ENCODE data around the gene OSBPL10.

OSBPL10 gene

GRCh38 chr3:31620656-31621055, 360.4 kb downstream of the OSBPL10 start:
- TF ChIP-seq, protein P1, sequence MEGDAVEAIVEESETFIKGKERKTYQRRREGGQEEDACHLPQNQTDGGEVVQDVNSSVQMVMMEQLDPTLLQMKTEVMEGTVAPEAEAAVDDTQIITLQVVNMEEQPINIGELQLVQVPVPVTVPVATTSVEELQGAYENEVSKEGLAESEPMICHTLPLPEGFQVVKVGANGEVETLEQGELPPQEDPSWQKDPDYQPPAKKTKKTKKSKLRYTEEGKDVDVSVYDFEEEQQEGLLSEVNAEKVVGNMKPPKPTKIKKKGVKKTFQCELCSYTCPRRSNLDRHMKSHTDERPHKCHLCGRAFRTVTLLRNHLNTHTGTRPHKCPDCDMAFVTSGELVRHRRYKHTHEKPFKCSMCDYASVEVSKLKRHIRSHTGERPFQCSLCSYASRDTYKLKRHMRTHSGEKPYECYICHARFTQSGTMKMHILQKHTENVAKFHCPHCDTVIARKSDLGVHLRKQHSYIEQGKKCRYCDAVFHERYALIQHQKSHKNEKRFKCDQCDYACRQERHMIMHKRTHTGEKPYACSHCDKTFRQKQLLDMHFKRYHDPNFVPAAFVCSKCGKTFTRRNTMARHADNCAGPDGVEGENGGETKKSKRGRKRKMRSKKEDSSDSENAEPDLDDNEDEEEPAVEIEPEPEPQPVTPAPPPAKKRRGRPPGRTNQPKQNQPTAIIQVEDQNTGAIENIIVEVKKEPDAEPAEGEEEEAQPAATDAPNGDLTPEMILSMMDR (conservative IDR thresholded peaks at IDR 0.05; ENCODE audit: low read length) = no peak
- TF ChIP-seq EZH2phosphoT487 (IDR thresholded peaks at IDR 0.05; ENCODE audit: borderline replicate concordance) = no peak
- Histone ChIP-seq H3F3A (ENCODE audit: low read depth) (peaks cover 75% of the 10 kb centered on the region), H3K4me3 (ENCODE audit: low read length, poor library complexity, severe bottlenecking) (no peak overlapping the region), H2AFZ (ENCODE audit: low read length) (no peak overlapping the region), H3K4me1 (ENCODE audit: insufficient read depth, low read length, poor library complexity, severe bottlenecking) (peaks cover 4% of the 10 kb centered on the region), H3K9me2 (replicated peaks; ENCODE audit: low read depth, low read length) (no peaks in the 10 kb centered on the region), H3K9ac (ENCODE audit: low read depth, low read length, poor library complexity, severe bottlenecking) (no peak overlapping the region), H3K36me3 (ENCODE audit: insufficient read depth, low read length) (peaks cover 100% of the 10 kb centered on the region), H4K20me1 (ENCODE audit: insufficient read depth, low read length, poor library complexity, severe bottlenecking) (peaks cover 100% of the 10 kb centered on the region), H3K79me2 (ENCODE audit: insufficient read depth, low read length) (peaks cover 98% of the 10 kb centered on the region), H3K27me3 (ENCODE audit: insufficient read depth, low read length, poor library complexity, severe bottlenecking) (no peaks in the 10 kb centered on the region), H3K9me3 (ENCODE audit: insufficient read depth, low read depth, low read length) (no peaks in the 10 kb centered on the region), H3K4me2 (ENCODE audit: low read depth, low read length, poor library complexity, severe bottlenecking) (no peak overlapping the region)

GRCh38 chr3:31616711-31617110, 364.4 kb downstream of the OSBPL10 start:
- Histone ChIP-seq H3K4me3 (ENCODE audit: low read length, poor library complexity, severe bottlenecking) (no peak overlapping the region), H2AFZ (ENCODE audit: low read length) (no peak overlapping the region), H3K27me3 (ENCODE audit: insufficient read depth, low read length, poor library complexity, severe bottlenecking) (no peaks in the 10 kb centered on the region), H3F3A (ENCODE audit: low read depth) (peaks cover 52% of the 10 kb centered on the region), H3K9me3 (ENCODE audit: insufficient read depth, low read depth, low read length) (no peaks in the 10 kb centered on the region), H3K36me3 (ENCODE audit: insufficient read depth, low read length) (peaks cover 100% of the 10 kb centered on the region), H3K9ac (ENCODE audit: low read depth, low read length, poor library complexity, severe bottlenecking) (no peak overlapping the region), H3K79me2 (ENCODE audit: insufficient read depth, low read length) (peaks cover 98% of the 10 kb centered on the region), H3K9me2 (replicated peaks; ENCODE audit: low read depth, low read length) (no peaks in the 10 kb centered on the region), H4K20me1 (ENCODE audit: insufficient read depth, low read length, poor library complexity, severe bottlenecking) (peaks cover 100% of the 10 kb centered on the region), H3K4me2 (ENCODE audit: low read depth, low read length, poor library complexity, severe bottlenecking) (no peak overlapping the region), H3K4me1 (ENCODE audit: insufficient read depth, low read length, poor library complexity, severe bottlenecking) (peaks cover 4% of the 10 kb centered on the region)
- no peak for TF ChIP-seq EZH2phosphoT487 (IDR thresholded peaks at IDR 0.05; ENCODE audit: borderline replicate concordance)
- TF ChIP-seq, protein P1 (conservative IDR thresholded peaks at IDR 0.05; ENCODE audit: low read length) = no peak

DNA sequence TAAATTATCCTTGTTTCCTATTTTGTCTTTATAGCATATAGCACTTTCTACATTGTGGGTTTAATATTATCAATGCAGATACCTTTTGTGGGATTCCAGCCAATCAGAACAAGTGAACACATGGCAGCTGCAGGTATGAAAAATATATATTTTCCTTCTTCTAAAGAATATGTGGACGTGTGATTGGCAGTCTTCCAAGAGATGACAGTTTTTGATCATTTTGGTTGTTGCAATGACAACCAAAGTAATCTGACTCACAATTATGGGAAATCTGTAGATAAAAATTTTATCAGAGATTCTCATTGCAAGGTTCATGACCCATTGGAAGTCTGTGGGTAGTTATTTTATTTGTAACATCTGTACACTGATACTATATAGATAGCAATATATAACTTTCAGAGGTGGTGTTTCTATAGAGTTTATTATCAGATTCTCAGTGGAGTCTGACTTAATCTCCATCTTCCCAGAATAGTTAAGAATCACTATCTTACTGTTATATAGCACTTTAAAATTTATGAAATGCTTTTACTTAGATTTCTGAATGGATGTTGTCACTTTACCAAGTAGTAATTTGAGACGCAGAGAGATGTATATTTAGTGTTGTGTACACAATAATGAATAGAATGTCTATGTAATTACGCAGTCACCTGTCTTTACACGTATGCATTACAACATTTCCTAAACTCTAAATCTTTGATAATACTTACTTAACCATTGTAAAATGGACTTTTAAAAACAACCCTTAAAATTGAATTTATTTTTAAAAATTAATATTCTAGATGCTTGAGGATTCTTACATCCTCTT, 365.8 kb downstream of the OSBPL10 start:
- no peaks in the 10 kb centered on the region for H3K4me1 ChIP-seq (ENCODE audit: insufficient read depth, low read length, poor library complexity, severe bottlenecking)
- H3K4me3 ChIP-seq (ENCODE audit: low read length, poor library complexity, severe bottlenecking) = no peak overlapping the region
- peaks cover 46% of the 10 kb centered on the region for H3F3A ChIP-seq (ENCODE audit: low read depth)
- TF ChIP-seq, protein P1 (conservative IDR thresholded peaks at IDR 0.05; ENCODE audit: low read length) = no peak
- no peak for TF ChIP-seq EZH2phosphoT487 (IDR thresholded peaks at IDR 0.05; ENCODE audit: borderline replicate concordance)
- H2AFZ ChIP-seq (ENCODE audit: low read length) = no peak overlapping the region
- H3K27me3 ChIP-seq (ENCODE audit: insufficient read depth, low read length, poor library complexity, severe bottlenecking) = no peaks in the 10 kb centered on the region
- no peak overlapping the region for H3K4me2 ChIP-seq (ENCODE audit: low read depth, low read length, poor library complexity, severe bottlenecking)
- H3K79me2 ChIP-seq (ENCODE audit: insufficient read depth, low read length) = peaks cover 98% of the 10 kb centered on the region
- H3K36me3 ChIP-seq (ENCODE audit: insufficient read depth, low read length) = peaks cover 100% of the 10 kb centered on the region
- H3K9me2 ChIP-seq (replicated peaks; ENCODE audit: low read depth, low read length) = no peaks in the 10 kb centered on the region
- H3K9ac ChIP-seq (ENCODE audit: low read depth, low read length, poor library complexity, severe bottlenecking) = no peak overlapping the region
- H4K20me1 ChIP-seq (ENCODE audit: insufficient read depth, low read length, poor library complexity, severe bottlenecking) = peaks cover 100% of the 10 kb centered on the region
- no peaks in the 10 kb centered on the region for H3K9me3 ChIP-seq (ENCODE audit: insufficient read depth, low read depth, low read length)

Data from Loucy (cell line).